GM12878 (cell line): ENCODE measurements around the gene OLA1. TPM values are rescaled to one million over a fixed set of nuclear protein-coding genes. Genes with fewer than 3 reads are reported as not detected.

Source experiments
- ATF3 ChIP-seq: IDR thresholded peaks from 2 replicates; pipeline ENCODE4 v1.6.1; 2011; ENCODE audit warnings: low read depth, mild to moderate bottlenecking, low read length, moderate library complexity, borderline replicate concordance; ENCODE audit errors: extremely low read depth
- BCLAF1 ChIP-seq: fragments of 450-650 bp; IDR thresholded peaks from 2 replicates; pipeline ENCODE4 v1.6.1; 2017; ENCODE audit warnings: antibody characterized with exemption, mild to moderate bottlenecking, moderate library complexity
- CBX5 ChIP-seq: sonication (generic); IDR thresholded peaks from 2 replicates; pipeline ENCODE4 v1.6.1; 2016; ENCODE audit warnings: low read depth, moderate library complexity, mild to moderate bottlenecking, inconsistent platforms
- CREB1 ChIP-seq: IDR thresholded peaks from 2 replicates; pipeline ENCODE4 v1.6.1; 2012; ENCODE audit warnings: low read depth, mild to moderate bottlenecking, inconsistent platforms
- EED ChIP-seq: sonication (generic); IDR thresholded peaks from 2 replicates; pipeline ENCODE4 v1.6.1; 2016; ENCODE audit warnings: antibody characterized with exemption, low read depth
- IKZF1 ChIP-seq: fragments of 450-650 bp; conservative IDR thresholded peaks from 2 replicates; pipeline ENCODE4 v1.6.1; 2017; ENCODE audit warnings: antibody characterized with exemption, mild to moderate bottlenecking
- ZSCAN29 ChIP-seq: fragments of 450-650 bp; IDR thresholded peaks from 2 replicates; pipeline ENCODE4 v1.6.1; 2017; ENCODE audit warnings: mild to moderate bottlenecking, moderate library complexity
- polyA plus RNA-seq, 11 experiments: library from polyadenylated mRNA; depleted of rRNA in 4 of 11; unstranded in 6 of 11; stranded (reverse) in 5 of 11; fragments of >200 nt; fragmentation: Nextera tagmentation in 4 of 11; fragmentation: Illumina TruSeq in 1 of 11; extraction: Ambion mirVana in 4 of 11; extraction: Trizol in 1 of 11; gene quantifications; 1 replicate in 1 of 11; 2 replicates in 10 of 11; pipeline versions ENCODE4 v1.2.1 to v1.2.3, GENCODE V29; 2011 to 2016; ENCODE audit warnings: inconsistent platforms in 2 of 11, missing spikeins in 2 of 11, low read depth in 1 of 11
- small RNA-seq: library from RNA; depleted of rRNA; stranded (forward); fragments of <200 nt; gene quantifications from one replicate; pipeline ENCODE3, GENCODE V24; 2014
- total RNA-seq, 4 experiments: library from RNA; depleted of rRNA in 3 of 4; stranded (reverse); fragments of >200 nt in 3 of 4; fragmentation: Illumina TruSeq in 1 of 4; extraction: Trizol in 1 of 4; gene quantifications; 2 replicates each; pipeline versions ENCODE4 v1.2.1 to v1.2.3, GENCODE V29; 2013 to 2021

Gene OLA1
- total and polyA plus RNA-seq, 10 of the 15 experiments (the other 5 are each of a cell fraction or from before 2014, with no cell fraction given): 107 to 238 (median 142) TPM

GRCh38 chr2:174023591-174024523 is 224.5 kb downstream of the OLA1 start (continued):
- TF ChIP-seq BCLAF1 (no peak), IKZF1 (no peak), ATF3 (no peak), CBX5 (peak; percentile 57; the same call in 1 of the 2 replicates), CREB1 (0 out of 2 replicates have a peak, but pooled peaks have one; percentile 34), EED (peak; percentile 53; the same call in 1 of the 2 replicates), ZSCAN29 (no peak)

Small RNA genes lying within 50 kb of the gene (small RNA-seq; reads per million reads assigned to genes)
- not detected for gene RF00019

Other genes starting within 250 kb of the OLA1 start
- gene SP9, start 86.4 kb upstream of the OLA1 start, total RNA-seq (2014; rRNA removed): not detected in 2 replicates
- gene SP9, start 86.4 kb upstream of the OLA1 start, total RNA-seq (2014; rRNA removed; fragmentation: Illumina TruSeq; extraction: Trizol): not detected in 2 replicates
- not detected in 2 replicates for gene SP9, start 86.4 kb upstream of the OLA1 start, total RNA-seq (2021)
- gene SP9, start 86.4 kb upstream of the OLA1 start, polyA plus RNA-seq (2011; rRNA removed): not detected in 2 replicates
- not detected in 2 replicates for gene SP9, start 86.4 kb upstream of the OLA1 start, polyA plus RNA-seq (2014; fragmentation: Illumina TruSeq; extraction: Trizol)
- gene SP9, start 86.4 kb upstream of the OLA1 start, polyA plus RNA-seq (2014; fragmentation: Nextera tagmentation; extraction: Ambion mirVana): not detected
- gene SP9, start 86.4 kb upstream of the OLA1 start, polyA plus RNA-seq (2014; rRNA removed): not detected in 2 replicates
- gene SP9, start 86.4 kb upstream of the OLA1 start, polyA plus RNA-seq (2016; fragmentation: Nextera tagmentation; extraction: Ambion mirVana): not detected
- gene SCRN3, start 147.2 kb upstream of the OLA1 start, total RNA-seq (2014; rRNA removed): 10.2 and 14.7 TPM in 2 replicates
- gene SCRN3, start 147.2 kb upstream of the OLA1 start, total RNA-seq (2014; rRNA removed; fragmentation: Illumina TruSeq; extraction: Trizol): 14.6 and 15.7 TPM in 2 replicates
- gene SCRN3, start 147.2 kb upstream of the OLA1 start, total RNA-seq (2021): 11.8 and 12.4 TPM in 2 replicates
- gene SCRN3, start 147.2 kb upstream of the OLA1 start, polyA plus RNA-seq (2011; rRNA removed): 13.6 and 22.8 TPM in 2 replicates
- 11.4 and 15.5 TPM in 2 replicates for gene SCRN3, start 147.2 kb upstream of the OLA1 start, polyA plus RNA-seq (2014; fragmentation: Illumina TruSeq; extraction: Trizol)
- 1 to 10 TPM; 5.7 to 8.1 TPM for gene SCRN3, start 147.2 kb upstream of the OLA1 start, polyA plus RNA-seq (2014; fragmentation: Nextera tagmentation; extraction: Ambion mirVana)
- 14.4 and 14.8 TPM in 2 replicates for gene SCRN3, start 147.2 kb upstream of the OLA1 start, polyA plus RNA-seq (2014; rRNA removed)
- 10 to 100 TPM; 14.7 to 16.0 TPM for gene SCRN3, start 147.2 kb upstream of the OLA1 start, polyA plus RNA-seq (2016; fragmentation: Nextera tagmentation; extraction: Ambion mirVana)
- 1.5 and 2.0 TPM in 2 replicates for gene GPR155, start 238.5 kb upstream of the OLA1 start, total RNA-seq (2014; rRNA removed)
- 1.8 and 2.0 TPM in 2 replicates for gene GPR155, start 238.5 kb upstream of the OLA1 start, total RNA-seq (2014; rRNA removed; fragmentation: Illumina TruSeq; extraction: Trizol)
- 1.6 and 3.0 TPM in 2 replicates for gene GPR155, start 238.5 kb upstream of the OLA1 start, total RNA-seq (2021)
- gene GPR155, start 238.5 kb upstream of the OLA1 start, polyA plus RNA-seq (2011; rRNA removed): 1.8 and 2.7 TPM in 2 replicates
- gene GPR155, start 238.5 kb upstream of the OLA1 start, polyA plus RNA-seq (2014; fragmentation: Illumina TruSeq; extraction: Trizol): 1.7 and 2.3 TPM in 2 replicates
- gene GPR155, start 238.5 kb upstream of the OLA1 start, polyA plus RNA-seq (2014; fragmentation: Nextera tagmentation; extraction: Ambion mirVana): under 1 TPM; 0.64 to 0.82 TPM
- 1.4 TPM in 2 replicates for gene GPR155, start 238.5 kb upstream of the OLA1 start, polyA plus RNA-seq (2014; rRNA removed)
- 1 to 10 TPM in 1 of 2 experiments, under 1 TPM in 1; 0.53 to 1.1 TPM for gene GPR155, start 238.5 kb upstream of the OLA1 start, polyA plus RNA-seq (2016; fragmentation: Nextera tagmentation; extraction: Ambion mirVana)